CD4-positive, alpha-beta T cell (primary cell): ENCODE measurements around the gene AICDA. TPM values are rescaled to one million over a fixed set of nuclear protein-coding genes. Genes with fewer than 3 reads are reported as not detected.
"Not testable (repeated sequence)": the region's sequence is repeated elsewhere in the genome, so short reads cannot be mapped to it uniquely, and the experiment has no call there.

ENCODE experiments used
- ATAC-seq: fragments of 200-7000 bp; cut with Tn5 transposase; one replicate; pipeline ENCODE4 v1.10.0; 2022; ENCODE audit warnings: mild to moderate bottlenecking; ENCODE audit not compliant: poor library complexity
- CTCF ChIA-PET: fragments of 350-600 bp; sonication (Branson Sonifier 250); formaldehyde crosslinking; loops from one replicate; lab custom pipeline; 2021; ENCODE audit warnings: antibody characterized with exemption, inconsistent platforms; lab: Charles Lee
- POLR2A ChIA-PET: fragments of 350-600 bp; sonication (Branson Sonifier 250); formaldehyde crosslinking; loops from one replicate; lab custom pipeline; 2021; ENCODE audit warnings: antibody characterized with exemption, inconsistent platforms; lab: Charles Lee
- DNase-seq, 14 experiments: peaks; one replicate each; pipeline ENCODE4 v3.0.0-alpha.2; 2013 to 2020; ENCODE audit warnings: mixed read lengths in 2 of 14
- H3K27ac ChIP-seq, 2 donors: one replicate each; pipeline versions ENCODE4 v1.5.1 to v1.7.0; 2013; ENCODE audit warnings: low read length in 2 of 2, low read depth in 1 of 2, mild to moderate bottlenecking in 1 of 2
- H3K27me3 ChIP-seq, 2 experiments: 1 replicate in 1 of 2; 2 replicates in 1 of 2; pipeline versions ENCODE4 v1.6.1 to v1.7.0; 2013; ENCODE audit warnings: low read length in 2 of 2, control low read depth in 1 of 2, mild to moderate bottlenecking in 1 of 2, moderate library complexity in 1 of 2; ENCODE audit not compliant: insufficient read depth in 2 of 2, control insufficient read depth in 1 of 2
- H3K36me3 ChIP-seq: one replicate; pipeline ENCODE4 v1.6.1; 2013; ENCODE audit warnings: low read length, control low read depth; ENCODE audit not compliant: insufficient read depth
- H3K4me1 ChIP-seq: one replicate; pipeline ENCODE4 v1.6.1; 2013; ENCODE audit warnings: low read length, control low read depth; ENCODE audit not compliant: insufficient read depth
- H3K4me3 ChIP-seq: one replicate; pipeline ENCODE4 v1.5.1; 2013; ENCODE audit warnings: mild to moderate bottlenecking, low read length, moderate library complexity
- H3K9me3 ChIP-seq, 2 experiments: 1 replicate in 1 of 2; 2 replicates in 1 of 2; pipeline versions ENCODE4 v1.6.1 to v1.7.0; 2013; ENCODE audit warnings: low read length in 2 of 2, mild to moderate bottlenecking in 2 of 2, control low read depth in 1 of 2, moderate library complexity in 1 of 2; ENCODE audit not compliant: control insufficient read depth in 1 of 2, insufficient read depth in 1 of 2
- H3K27ac Mint-ChIP-seq: one replicate; pipeline ENCODE4 v1.8.0; 2020; ENCODE audit warnings: mixed read lengths
- H3K27me3 Mint-ChIP-seq: one replicate; pipeline ENCODE4 v1.8.0; 2021; ENCODE audit warnings: mixed read lengths
- H3K36me3 Mint-ChIP-seq: one replicate; pipeline ENCODE4 v1.8.0; 2021; ENCODE audit warnings: low read depth, mixed read lengths
- H3K4me1 Mint-ChIP-seq: one replicate; pipeline ENCODE4 v1.8.0; 2021; ENCODE audit warnings: low read depth, mixed read lengths
- H3K4me3 Mint-ChIP-seq: one replicate; pipeline ENCODE4 v1.8.0; 2020; ENCODE audit warnings: mild to moderate bottlenecking, mixed read lengths
- H3K9me3 Mint-ChIP-seq: one replicate; pipeline ENCODE4 v1.8.0; 2020; ENCODE audit warnings: mixed read lengths
- intact Hi-C, 2 experiments: fragments of 100-400 bp; cut with DNase I in 1 of 2; cut with micrococcal nuclease in 1 of 2; formaldehyde crosslinking; loops; one replicate each; pipeline versions ENCODE4 v1.15.1 to v1.9.0; 2023 to 2025; cut with DNase I, micrococcal nuclease
- total RNA-seq, 174 experiments: library from RNA in 2 of 174; stranded (reverse) in 2 of 174; gene quantifications; one replicate each; pipeline ENCODE4 v1.2.3 and lab custom pipeline; 2021 to 2026
- TF ChIP-seq, protein P1 (sequence below): fragments of 200-600 bp; IDR thresholded peaks from one replicate; pipeline ENCODE4 v1.8.0; 2022; ENCODE audit warnings: antibody characterized with exemption, mild to moderate bottlenecking

Gene AICDA
- total RNA-seq, 2 experiments from 2014 or later, result not detected

DNA sequence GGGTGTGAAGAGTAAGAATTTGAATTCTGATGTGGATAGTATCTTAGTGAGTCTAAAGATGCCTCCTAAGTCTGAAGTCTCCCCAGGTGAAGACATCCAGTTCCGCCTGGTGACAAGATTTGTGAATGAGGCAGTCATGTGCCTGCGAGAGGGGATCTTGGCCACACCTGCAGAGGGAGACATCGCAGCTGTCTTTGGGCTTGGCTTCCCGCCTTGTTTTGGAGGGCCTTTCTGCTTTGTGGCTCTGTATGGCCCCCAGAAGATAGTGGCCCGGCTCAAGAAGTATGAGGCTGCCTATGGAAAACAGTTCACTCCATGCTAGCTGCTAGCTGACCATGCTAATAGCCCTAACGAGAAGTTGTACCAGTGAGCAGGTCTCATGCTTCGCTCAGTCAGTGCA, 24.6 kb upstream of the AICDA start:
- H3K27me3 Mint-ChIP-seq, result no peaks in the 10 kb centered on the region
- Histone ChIP-seq H3K4me3 (no peak overlapping the region), H3K9me3 (peaks cover 0 to 8% of the 10 kb centered on the region in 2 experiments), H3K4me1 (no peaks in the 10 kb centered on the region), H3K27ac (no peak overlapping the region), H3K27me3 (no peaks in the 10 kb centered on the region), H3K36me3 (no peaks in the 10 kb centered on the region)
- H3K4me1 Mint-ChIP-seq, result no peaks in the 10 kb centered on the region
- TF ChIP-seq, protein P1, sequence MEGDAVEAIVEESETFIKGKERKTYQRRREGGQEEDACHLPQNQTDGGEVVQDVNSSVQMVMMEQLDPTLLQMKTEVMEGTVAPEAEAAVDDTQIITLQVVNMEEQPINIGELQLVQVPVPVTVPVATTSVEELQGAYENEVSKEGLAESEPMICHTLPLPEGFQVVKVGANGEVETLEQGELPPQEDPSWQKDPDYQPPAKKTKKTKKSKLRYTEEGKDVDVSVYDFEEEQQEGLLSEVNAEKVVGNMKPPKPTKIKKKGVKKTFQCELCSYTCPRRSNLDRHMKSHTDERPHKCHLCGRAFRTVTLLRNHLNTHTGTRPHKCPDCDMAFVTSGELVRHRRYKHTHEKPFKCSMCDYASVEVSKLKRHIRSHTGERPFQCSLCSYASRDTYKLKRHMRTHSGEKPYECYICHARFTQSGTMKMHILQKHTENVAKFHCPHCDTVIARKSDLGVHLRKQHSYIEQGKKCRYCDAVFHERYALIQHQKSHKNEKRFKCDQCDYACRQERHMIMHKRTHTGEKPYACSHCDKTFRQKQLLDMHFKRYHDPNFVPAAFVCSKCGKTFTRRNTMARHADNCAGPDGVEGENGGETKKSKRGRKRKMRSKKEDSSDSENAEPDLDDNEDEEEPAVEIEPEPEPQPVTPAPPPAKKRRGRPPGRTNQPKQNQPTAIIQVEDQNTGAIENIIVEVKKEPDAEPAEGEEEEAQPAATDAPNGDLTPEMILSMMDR, result no peak
- ChIA-PET CTCF (no interaction called here), POLR2A (no interaction called here)
- H3K36me3 Mint-ChIP-seq, result no peaks in the 10 kb centered on the region
- DNase-seq (no peak), ATAC-seq (no peak)
- H3K9me3 Mint-ChIP-seq, result no peaks in the 10 kb centered on the region
- H3K27ac Mint-ChIP-seq, result no peak overlapping the region
- no peak overlapping the region for H3K4me3 Mint-ChIP-seq
- intact Hi-C loops, result no loop called here

DNA sequence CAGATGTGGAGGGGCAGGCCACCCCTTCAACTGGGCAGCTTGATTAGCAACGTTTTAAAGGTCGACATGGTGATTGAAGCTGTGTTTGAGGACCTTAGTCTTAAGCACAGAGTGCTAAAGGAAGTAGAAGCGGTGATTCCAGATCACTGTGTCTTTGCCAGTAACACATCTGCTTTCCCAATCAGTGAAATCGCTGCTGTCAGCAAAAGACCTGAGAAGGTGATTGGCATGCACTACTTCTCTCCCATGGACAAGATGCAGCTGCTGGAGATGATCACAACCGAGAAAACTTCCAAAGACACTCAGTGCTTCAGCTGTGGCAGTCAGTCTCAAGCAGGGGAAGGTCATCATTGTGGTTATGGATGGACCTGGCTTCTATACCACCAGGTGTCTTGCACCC, 23.9 kb upstream of the AICDA start:
- Mint-ChIP-seq H3K9me3 (no peaks in the 10 kb centered on the region), H3K36me3 (no peaks in the 10 kb centered on the region), H3K4me1 (no peaks in the 10 kb centered on the region), H3K27ac (no peak overlapping the region), H3K27me3 (no peaks in the 10 kb centered on the region), H3K4me3 (no peak overlapping the region)
- no peaks in the 10 kb centered on the region for H3K4me1 ChIP-seq
- DNase-seq, result no peak
- TF ChIP-seq, protein P1, result no peak
- no peak overlapping the region for H3K27ac ChIP-seq
- ATAC-seq, result no peak
- ChIA-PET CTCF (no interaction called here), POLR2A (no interaction called here)
- no peak overlapping the region for H3K4me3 ChIP-seq
- H3K27me3 ChIP-seq, result no peaks in the 10 kb centered on the region
- H3K9me3 ChIP-seq, result peaks cover 0 to 4% of the 10 kb centered on the region in 2 experiments
- intact Hi-C loops, result no loop called here
- H3K36me3 ChIP-seq, result no peaks in the 10 kb centered on the region

DNA sequence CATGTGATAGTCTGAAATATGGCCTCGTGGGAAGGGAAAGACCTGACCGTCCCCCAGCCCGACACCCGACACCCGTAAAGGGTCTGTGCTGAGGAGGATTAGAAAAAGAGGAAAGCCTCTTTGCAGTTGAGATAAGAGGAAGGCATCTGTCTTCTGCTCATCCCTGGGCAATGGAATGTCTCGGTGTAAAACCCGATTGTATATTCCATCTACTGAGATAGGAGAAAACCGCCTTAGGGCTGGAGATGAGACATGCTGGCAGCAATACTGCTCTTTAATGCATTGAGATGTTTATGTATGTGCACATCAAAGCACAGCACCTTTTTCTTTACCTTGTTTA, 23.3 kb upstream of the AICDA start:
- H3K4me1 ChIP-seq, H3K4me3 ChIP-seq, H3K36me3 Mint-ChIP-seq, POLR2A ChIA-PET, CTCF ChIA-PET, H3K27ac Mint-ChIP-seq, H3K27ac ChIP-seq, H3K9me3 ChIP-seq, intact Hi-C loops, H3K27me3 Mint-ChIP-seq, DNase-seq, ATAC-seq, H3K9me3 Mint-ChIP-seq, H3K4me3 Mint-ChIP-seq, H3K27me3 ChIP-seq, H3K4me1 Mint-ChIP-seq, H3K36me3 ChIP-seq: not testable (repeated sequence)

DNA sequence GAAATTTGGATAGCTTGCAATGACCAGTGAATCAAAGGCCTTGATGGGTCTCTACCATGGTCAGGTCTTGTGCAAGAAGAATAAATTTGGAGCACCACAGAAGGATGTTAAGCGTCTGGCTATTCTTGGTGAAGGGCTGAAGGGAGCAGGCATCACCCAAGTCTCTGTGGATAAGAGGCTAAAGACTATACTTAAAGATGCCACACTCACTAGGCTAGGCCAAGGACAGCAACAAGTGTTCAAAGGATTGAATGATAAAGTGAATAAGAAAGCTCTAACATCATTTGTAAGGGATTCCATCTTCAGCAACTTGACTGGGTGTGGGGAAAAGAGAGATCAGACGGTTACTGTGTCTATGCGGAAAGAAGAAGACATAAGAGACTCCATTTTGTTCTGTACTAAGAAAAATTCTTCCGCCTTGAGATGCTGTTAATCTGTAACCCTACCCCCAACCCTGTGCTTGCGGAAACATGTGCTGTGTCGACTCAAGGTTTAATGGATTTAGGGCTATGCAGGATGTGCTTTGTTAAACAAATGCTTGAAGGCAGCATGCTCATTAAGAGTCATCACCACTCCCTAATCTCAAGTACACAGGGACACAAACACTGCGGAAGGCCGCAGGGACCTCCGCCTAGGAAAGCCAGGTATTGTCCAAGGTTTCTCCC, 22.8 kb upstream of the AICDA start:
- H3K27me3 Mint-ChIP-seq, H3K27me3 ChIP-seq, POLR2A ChIA-PET, H3K27ac Mint-ChIP-seq, H3K4me1 Mint-ChIP-seq, ATAC-seq, H3K36me3 ChIP-seq, CTCF ChIA-PET, H3K4me1 ChIP-seq, H3K36me3 Mint-ChIP-seq, H3K9me3 Mint-ChIP-seq, intact Hi-C loops, H3K9me3 ChIP-seq, H3K4me3 ChIP-seq, H3K4me3 Mint-ChIP-seq, H3K27ac ChIP-seq, DNase-seq: not testable (repeated sequence)
